ENCODE measurements around the gene ISOC2.

ISOC2 gene

GRCh38 chr19:55477905-55478304, 16.5 kb upstream of the ISOC2 start:
- DNase-seq (ENCODE audit: low read depth in 3 of 3), result no peak

GRCh38 chr19:55476100-55476775, 14.8 kb upstream of the ISOC2 start, which contains the start of gene ZNF628:
Gene ZNF628, plus strand, starts transcription at chr19:55476617. Its CDS starts 3,294 bp downstream, at chr19:55479911.
- peak; percentile 96 to 99 (median 98) for DNase-seq (ENCODE audit: low read depth in 3 of 3)

GRCh38 chr19:55474269-55475265, 13.1 kb upstream of the ISOC2 start:
- DNase-seq (ENCODE audit: low read depth in 3 of 3), result no peak

- no peak for DNase-seq (ENCODE audit: low read depth in 3 of 3)
These were observed 12.0 kb upstream of the ISOC2 start for GRCh38 chr19:55473225-55474012.

GRCh38 chr19:55472463-55472862, 11.0 kb upstream of the ISOC2 start:
- DNase-seq (ENCODE audit: low read depth in 3 of 3), result no peak

GRCh38 chr19:55471266-55471665, 9.8 kb upstream of the ISOC2 start:
- no peak for DNase-seq (ENCODE audit: low read depth in 3 of 3)

GRCh38 chr19:55468054-55468393, 6.6 kb upstream of the ISOC2 start:
- no peak for DNase-seq (ENCODE audit: low read depth in 3 of 3)

- DNase-seq (ENCODE audit: low read depth in 3 of 3), result peak; percentile 42 to 67 (median 49)
These were observed 6.0 kb upstream of the ISOC2 start for GRCh38 chr19:55467236-55468053.

- no peak for DNase-seq (ENCODE audit: low read depth in 3 of 3)
These were observed 4.8 kb upstream of the ISOC2 start for GRCh38 chr19:55466241-55466614.

- no peak for DNase-seq (ENCODE audit: low read depth in 3 of 3)
These were observed 4.2 kb upstream of the ISOC2 start for GRCh38 chr19:55465460-55466240.

GRCh38 chr19:55464662-55465054, 3.2 kb upstream of the ISOC2 start, which contains the start of gene C19orf85:
Gene C19orf85, minus strand, starts transcription at chr19:55464751. Its CDS starts 197 bp downstream, at chr19:55464554.
- DNase-seq (ENCODE audit: low read depth in 3 of 3), result no peak

GRCh38 chr19:55464039-55464661, 2.7 kb upstream of the ISOC2 start:
- no peak for DNase-seq (ENCODE audit: low read depth in 3 of 3)

GRCh38 chr19:55463583-55464031, 2.2 kb upstream of the ISOC2 start:
- no peak for DNase-seq (ENCODE audit: low read depth in 3 of 3)

GRCh38 chr19:55462722-55463121, 1.3 kb upstream of the ISOC2 start:
- no peak for DNase-seq (ENCODE audit: low read depth in 3 of 3)

- no peak for DNase-seq (ENCODE audit: low read depth in 3 of 3)
These were observed 658 bp upstream of the ISOC2 start for GRCh38 chr19:55461974-55462626.

GRCh38 chr19:55460670-55461258, 678 bp downstream of the ISOC2 start:
- peak in 1 of 3 experiments; percentile 53 for DNase-seq (ENCODE audit: low read depth in 3 of 3)

- no peak for DNase-seq (ENCODE audit: low read depth in 3 of 3)
These were observed 1.3 kb downstream of the ISOC2 start for GRCh38 chr19:55459950-55460657.

- DNase-seq (ENCODE audit: low read depth in 3 of 3), result no peak
These were observed 1.9 kb downstream of the ISOC2 start for GRCh38 chr19:55459551-55459949.

Data from stimulated activated CD4-positive, alpha-beta T cell treated with anti-CD3 and anti-CD28 coated beads, TNF-alpha, amount 100 ng/mL, for 24 hours (primary cell).